Hepatocyte (in vitro differentiated cells): Measurements from ENCODE around the gene FOXO3. TPM values are rescaled to one million over a fixed set of nuclear protein-coding genes. Genes with fewer than 3 reads are reported as not detected.

Experiments used
- DNase-seq: peaks from one replicate; pipeline ENCODE4 v3.0.0-alpha.2; 2016; ENCODE audit warnings: low spot score
- H2AFZ ChIP-seq: fragments of 200-600 bp; sonication (generic); 2 replicates; pipeline ENCODE4 v1.6.0; 2016; ENCODE audit warnings: antibody characterized with exemption, mild to moderate bottlenecking
- H3K27ac ChIP-seq: fragments of 200-600 bp; sonication (generic); 2 replicates; pipeline ENCODE4 v1.5.1; 2016; ENCODE audit warnings: mild to moderate bottlenecking
- H3K27me3 ChIP-seq: fragments of 200-600 bp; sonication (generic); 2 replicates; pipeline ENCODE4 v1.6.1; 2016
- H3K36me3 ChIP-seq: fragments of 200-600 bp; sonication (generic); replicated peaks from 2 replicates; pipeline ENCODE4 v1.5.1; 2016; ENCODE audit warnings: low read depth; ENCODE audit not compliant: insufficient read depth
- H3K4me1 ChIP-seq: fragments of 200-600 bp; sonication (generic); 2 replicates; pipeline ENCODE4 v1.5.1; 2016; ENCODE audit warnings: mild to moderate bottlenecking, moderate library complexity; ENCODE audit not compliant: insufficient read depth
- H3K4me2 ChIP-seq: fragments of 200-600 bp; sonication (generic); 2 replicates; pipeline ENCODE4 v1.6.0; 2016
- H3K4me3 ChIP-seq: fragments of 200-600 bp; sonication (generic); 2 replicates; pipeline ENCODE4 v1.5.1; 2016; ENCODE audit warnings: mild to moderate bottlenecking
- H3K79me2 ChIP-seq: fragments of 200-600 bp; sonication (generic); 2 replicates; pipeline ENCODE4 v1.6.0; 2017; ENCODE audit warnings: mild to moderate bottlenecking
- H3K9me2 ChIP-seq: fragments of 200-600 bp; sonication (generic); replicated peaks from 2 replicates; pipeline ENCODE4 v1.6.0; 2017; ENCODE audit warnings: mild to moderate bottlenecking; ENCODE audit not compliant: insufficient read depth
- H3K9me3 ChIP-seq: fragments of 200-600 bp; sonication (generic); 2 replicates; pipeline ENCODE4 v1.5.1; 2016; ENCODE audit warnings: low read depth, mild to moderate bottlenecking
- H4K20me1 ChIP-seq: fragments of 200-600 bp; sonication (generic); 2 replicates; pipeline ENCODE4 v1.6.0; 2016; ENCODE audit warnings: mild to moderate bottlenecking; ENCODE audit not compliant: insufficient read depth, poor library complexity, severe bottlenecking
- EZH2 ChIP-seq: fragments of 200-600 bp; sonication (generic); IDR thresholded peaks from 2 replicates; pipeline ENCODE4 v1.6.1; 2016; ENCODE audit warnings: antibody characterized with exemption, mild to moderate bottlenecking, borderline replicate concordance
- EZH2phosphoT487 ChIP-seq: fragments of 200-600 bp; sonication (generic); IDR thresholded peaks from one replicate; pipeline ENCODE4 v1.6.1; 2018; ENCODE audit warnings: antibody characterized with exemption, mild to moderate bottlenecking, low read depth, moderate library complexity; ENCODE audit not compliant: unreplicated experiment, severe bottlenecking
- WGBS: methylation state at CpG from one replicate; pipeline ENCODE4 v1.1.6; 2016; ENCODE audit warnings: low lambda C conversion rate; ENCODE audit errors: missing lambda C conversion rate; 5-methylcytosine and 5-hydroxymethylcytosine counted together
- polyA plus RNA-seq: library from polyadenylated mRNA; unstranded; fragments of >200 nt; fragmentation: Nextera tagmentation; extraction: Ambion mirVana; gene quantifications from 2 replicates; pipeline ENCODE4 v1.2.1, GENCODE V29; 2016
- total RNA-seq: library from RNA; depleted of rRNA; stranded (reverse); fragments of >200 nt; gene quantifications from 2 replicates; pipeline ENCODE4 v1.2.3, GENCODE V29; 2014
- TF ChIP-seq, protein P1 (sequence below): fragments of 200-600 bp; sonication (generic); IDR thresholded peaks from 2 replicates; pipeline ENCODE4 v1.5.1; 2016; ENCODE audit warnings: antibody characterized with exemption, mild to moderate bottlenecking; ENCODE audit not compliant: poor library complexity

The FOXO3 gene
- total and polyA plus RNA-seq, 2 experiments from 2014 or later = 44.6 to 54.9 TPM

DNA sequence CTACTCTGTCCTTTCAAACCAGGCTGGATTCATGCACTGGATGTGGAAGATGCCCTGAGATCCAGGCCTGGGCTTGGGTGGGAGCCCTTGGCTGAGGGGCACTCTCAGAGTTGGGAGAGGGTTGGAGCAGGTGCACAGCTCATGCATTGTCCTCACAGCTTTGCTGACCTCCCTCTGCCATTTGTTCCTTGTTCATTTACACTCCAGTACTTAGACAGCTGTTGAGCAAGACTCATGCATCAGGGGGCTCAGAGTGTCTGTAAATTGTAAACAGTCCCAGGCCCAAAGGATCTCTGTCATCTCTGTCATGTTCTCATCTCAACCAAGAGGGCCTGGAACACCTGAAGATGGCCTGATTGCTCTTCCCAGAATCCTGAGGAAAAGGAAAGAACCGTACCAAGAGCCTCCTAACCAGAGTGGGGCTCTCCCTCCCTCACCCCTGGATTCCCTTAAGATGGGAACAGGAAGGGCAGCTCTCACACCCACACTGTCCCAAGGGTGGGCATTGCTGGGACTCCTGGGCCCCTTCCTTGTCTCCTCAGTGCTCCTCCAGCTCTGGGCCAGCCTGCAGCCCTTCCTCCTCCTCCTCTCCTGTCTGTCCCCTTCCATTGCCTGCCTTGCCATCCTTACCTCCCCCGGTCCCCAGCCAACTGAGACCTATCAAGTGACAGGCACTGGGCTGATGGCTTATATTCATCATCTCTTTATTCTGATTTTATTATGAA is 132.9 kb downstream of the FOXO3 start:
- TF ChIP-seq, protein P1, sequence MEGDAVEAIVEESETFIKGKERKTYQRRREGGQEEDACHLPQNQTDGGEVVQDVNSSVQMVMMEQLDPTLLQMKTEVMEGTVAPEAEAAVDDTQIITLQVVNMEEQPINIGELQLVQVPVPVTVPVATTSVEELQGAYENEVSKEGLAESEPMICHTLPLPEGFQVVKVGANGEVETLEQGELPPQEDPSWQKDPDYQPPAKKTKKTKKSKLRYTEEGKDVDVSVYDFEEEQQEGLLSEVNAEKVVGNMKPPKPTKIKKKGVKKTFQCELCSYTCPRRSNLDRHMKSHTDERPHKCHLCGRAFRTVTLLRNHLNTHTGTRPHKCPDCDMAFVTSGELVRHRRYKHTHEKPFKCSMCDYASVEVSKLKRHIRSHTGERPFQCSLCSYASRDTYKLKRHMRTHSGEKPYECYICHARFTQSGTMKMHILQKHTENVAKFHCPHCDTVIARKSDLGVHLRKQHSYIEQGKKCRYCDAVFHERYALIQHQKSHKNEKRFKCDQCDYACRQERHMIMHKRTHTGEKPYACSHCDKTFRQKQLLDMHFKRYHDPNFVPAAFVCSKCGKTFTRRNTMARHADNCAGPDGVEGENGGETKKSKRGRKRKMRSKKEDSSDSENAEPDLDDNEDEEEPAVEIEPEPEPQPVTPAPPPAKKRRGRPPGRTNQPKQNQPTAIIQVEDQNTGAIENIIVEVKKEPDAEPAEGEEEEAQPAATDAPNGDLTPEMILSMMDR = no peak
- TF ChIP-seq EZH2phosphoT487 = no peak
- TF ChIP-seq EZH2 = no peak
- H3K27ac ChIP-seq = no peak overlapping the region
- 89% methylated on average over 2 of the region's 2 CpGs for WGBS

DNA sequence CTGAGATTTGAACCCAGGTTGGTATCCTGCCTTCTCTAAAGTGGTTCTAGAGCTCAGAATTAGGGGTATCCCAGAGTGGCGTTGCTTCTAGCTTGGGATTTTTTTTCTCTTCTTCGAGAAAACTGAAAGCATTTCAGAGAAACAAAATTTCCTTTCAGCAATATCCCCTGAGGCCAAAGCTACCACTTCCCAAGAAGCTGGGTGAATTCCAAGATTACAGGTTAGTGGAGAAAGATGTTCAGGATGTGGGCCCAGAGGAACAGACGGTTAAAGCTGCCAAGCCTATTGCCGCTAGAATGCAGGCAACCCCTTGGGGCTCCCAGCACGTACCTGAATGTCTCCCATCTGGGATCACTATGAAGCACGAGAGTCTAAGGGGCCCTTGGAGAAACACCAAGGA is 134.1 kb downstream of the FOXO3 start:
- H3K4me2 ChIP-seq = no peak overlapping the region
- H2AFZ ChIP-seq = no peak overlapping the region
- no peak for DNase-seq
- no peaks in the 10 kb centered on the region for H3K27me3 ChIP-seq
- H3K9me2 ChIP-seq = no peaks in the 10 kb centered on the region
- H3K79me2 ChIP-seq = no peaks in the 10 kb centered on the region
- no peak overlapping the region for H3K27ac ChIP-seq
- no peaks in the 10 kb centered on the region for H3K9me3 ChIP-seq
- H3K4me3 ChIP-seq = no peak overlapping the region
- no peaks in the 10 kb centered on the region for H3K4me1 ChIP-seq
- TF ChIP-seq, protein P1 = no peak
- TF ChIP-seq EZH2 = no peak
- no peak for TF ChIP-seq EZH2phosphoT487
- H4K20me1 ChIP-seq = no peaks in the 10 kb centered on the region
- 76% methylated on average over 6 of the region's 6 CpGs for WGBS
- no peaks in the 10 kb centered on the region for H3K36me3 ChIP-seq

More for the DNA sequence above, 132.9 kb downstream of the FOXO3 start:
- H4K20me1 ChIP-seq = no peaks in the 10 kb centered on the region
- no peaks in the 10 kb centered on the region for H3K9me3 ChIP-seq
- no peaks in the 10 kb centered on the region for H3K27me3 ChIP-seq
- no peaks in the 10 kb centered on the region for H3K9me2 ChIP-seq
- H3K4me2 ChIP-seq = no peak overlapping the region
- no peaks in the 10 kb centered on the region for H3K79me2 ChIP-seq
- H2AFZ ChIP-seq = no peak overlapping the region
- no peak overlapping the region for H3K4me3 ChIP-seq
- DNase-seq = no peak
- H3K36me3 ChIP-seq = no peaks in the 10 kb centered on the region
- peaks cover 8% of the 10 kb centered on the region for H3K4me1 ChIP-seq

DNA sequence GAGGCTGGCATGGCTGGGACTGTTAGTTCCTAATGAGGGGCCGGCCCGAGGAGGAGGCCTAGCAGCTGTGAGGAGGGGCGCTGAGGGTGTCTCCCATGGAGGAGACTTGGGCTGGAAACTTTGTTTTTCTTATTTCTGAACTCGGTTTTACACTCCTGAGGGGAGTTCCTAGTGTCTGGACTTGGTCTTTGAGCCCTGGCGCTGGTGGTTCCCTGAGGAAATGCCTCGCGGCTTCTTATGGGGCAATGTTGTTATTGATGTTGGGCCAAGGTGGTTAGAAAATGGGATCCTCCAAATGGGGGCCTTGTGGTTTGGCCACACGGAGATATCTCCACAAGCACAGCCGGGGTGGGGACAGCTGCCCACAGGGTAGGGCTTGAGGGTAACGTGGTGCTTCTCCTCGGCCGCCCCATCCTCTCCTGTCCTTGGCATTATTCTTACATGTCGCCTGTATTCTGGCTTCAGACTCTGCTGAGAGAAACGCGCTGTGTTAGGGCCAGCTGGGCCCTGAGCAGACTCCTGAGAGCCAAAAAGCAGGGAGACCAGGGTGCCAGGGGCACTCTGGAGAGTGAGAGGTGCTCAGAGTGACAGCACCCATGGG is 136.9 kb downstream of the FOXO3 start:
- Histone ChIP-seq H3K27me3 (no peaks in the 10 kb centered on the region), H3K27ac (no peak overlapping the region), H3K36me3 (no peaks in the 10 kb centered on the region), H3K4me1 (no peaks in the 10 kb centered on the region), H3K9me3 (peaks cover 6% of the 10 kb centered on the region), H4K20me1 (no peaks in the 10 kb centered on the region), H2AFZ (no peak overlapping the region), H3K9me2 (no peaks in the 10 kb centered on the region), H3K4me3 (no peak overlapping the region), H3K79me2 (no peaks in the 10 kb centered on the region), H3K4me2 (no peak overlapping the region)
- TF ChIP-seq, protein P1 = no peak
- no peak for TF ChIP-seq EZH2
- no peak for TF ChIP-seq EZH2phosphoT487
- DNase-seq = no peak
- WGBS = 75% methylated on average over 15 of the region's 15 CpGs
